ENCODE measurements around the gene CNTNAP2.

CNTNAP2 gene

DNA sequence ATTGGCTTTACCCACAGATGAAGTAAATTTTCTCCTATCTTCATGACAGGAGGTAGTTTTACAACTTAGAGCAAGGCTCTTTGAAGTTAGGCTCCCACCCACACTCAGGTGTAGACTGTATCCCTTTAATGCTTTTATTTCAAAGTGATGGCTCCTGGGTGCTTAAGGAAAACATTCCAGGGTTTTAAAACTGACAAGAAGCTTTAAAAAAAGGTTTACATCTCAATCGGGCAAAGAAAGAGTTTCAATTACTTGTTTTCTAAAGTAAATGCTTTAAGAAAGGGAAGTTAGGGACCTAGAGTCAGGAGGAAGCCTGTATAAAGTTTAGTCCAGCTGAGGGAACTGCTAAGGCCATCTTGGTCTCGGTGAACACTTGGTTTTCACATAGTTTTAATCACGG lies 1320.1 kb downstream of the CNTNAP2 start:
- Histone ChIP-seq H3F3A (ENCODE audit: insufficient read depth) (no peaks in the 10 kb centered on the region), H3K4me3 (ENCODE audit: insufficient read depth, low read length, poor library complexity, severe bottlenecking) (no peak overlapping the region), H3K27ac (ENCODE audit: low read depth, low read length) (no peak overlapping the region), H3K9ac (ENCODE audit: low read length) (no peak overlapping the region), H3K79me2 (ENCODE audit: insufficient read depth, low read length) (no peaks in the 10 kb centered on the region), H3K36me3 (ENCODE audit: low read length) (no peaks in the 10 kb centered on the region), H3K4me2 (ENCODE audit: low read depth, low read length, poor library complexity, severe bottlenecking) (no peak overlapping the region), H3K9me2 (replicated peaks; ENCODE audit: insufficient read depth, low read length) (no peaks in the 10 kb centered on the region), H3K27me3 (ENCODE audit: low read length) (no peaks in the 10 kb centered on the region), H4K20me1 (ENCODE audit: low read depth, low read length) (no peaks in the 10 kb centered on the region), H2AFZ (ENCODE audit: low read depth, low read length, severe bottlenecking) (no peak overlapping the region), H3K9me3 (ENCODE audit: insufficient read depth, low read length) (no peaks in the 10 kb centered on the region)
- TF ChIP-seq CTCF (IDR thresholded peaks at IDR 0.05; ENCODE audit: insufficient read depth, low read length, poor library complexity, severe bottlenecking) (no peak), EZH2phosphoT487 (conservative IDR thresholded peaks at IDR 0.05; ENCODE audit: low read length) (no peak)

- Histone ChIP-seq H3K4me2 (ENCODE audit: low read depth, low read length, poor library complexity, severe bottlenecking) (no peak overlapping the region), H3K36me3 (ENCODE audit: low read length) (no peaks in the 10 kb centered on the region), H3K9me2 (replicated peaks; ENCODE audit: insufficient read depth, low read length) (no peaks in the 10 kb centered on the region), H3F3A (ENCODE audit: insufficient read depth) (no peaks in the 10 kb centered on the region), H3K27me3 (ENCODE audit: low read length) (no peaks in the 10 kb centered on the region), H3K9ac (ENCODE audit: low read length) (no peak overlapping the region), H2AFZ (ENCODE audit: low read depth, low read length, severe bottlenecking) (no peak overlapping the region), H3K4me3 (ENCODE audit: insufficient read depth, low read length, poor library complexity, severe bottlenecking) (no peak overlapping the region), H3K79me2 (ENCODE audit: insufficient read depth, low read length) (no peaks in the 10 kb centered on the region), H3K9me3 (ENCODE audit: insufficient read depth, low read length) (no peaks in the 10 kb centered on the region), H3K27ac (ENCODE audit: low read depth, low read length) (no peak overlapping the region), H4K20me1 (ENCODE audit: low read depth, low read length) (no peaks in the 10 kb centered on the region)
- no peak for TF ChIP-seq EZH2phosphoT487 (conservative IDR thresholded peaks at IDR 0.05; ENCODE audit: low read length)
- no peak for TF ChIP-seq CTCF (IDR thresholded peaks at IDR 0.05; ENCODE audit: insufficient read depth, low read length, poor library complexity, severe bottlenecking)
Observed at GRCh38 chr7:147438216-147438615, 1321.6 kb downstream of the CNTNAP2 start.

GRCh38 chr7:147443942-147444341 lies 1327.3 kb downstream of the CNTNAP2 start:
- Histone ChIP-seq H3K27me3 (ENCODE audit: low read length) (no peaks in the 10 kb centered on the region), H3K36me3 (ENCODE audit: low read length) (no peaks in the 10 kb centered on the region), H3K4me3 (ENCODE audit: insufficient read depth, low read length, poor library complexity, severe bottlenecking) (no peak overlapping the region), H3K9ac (ENCODE audit: low read length) (no peak overlapping the region), H3K27ac (ENCODE audit: low read depth, low read length) (no peak overlapping the region), H2AFZ (ENCODE audit: low read depth, low read length, severe bottlenecking) (no peak overlapping the region), H4K20me1 (ENCODE audit: low read depth, low read length) (no peaks in the 10 kb centered on the region), H3K79me2 (ENCODE audit: insufficient read depth, low read length) (no peaks in the 10 kb centered on the region), H3F3A (ENCODE audit: insufficient read depth) (no peaks in the 10 kb centered on the region), H3K4me2 (ENCODE audit: low read depth, low read length, poor library complexity, severe bottlenecking) (no peak overlapping the region), H3K9me3 (ENCODE audit: insufficient read depth, low read length) (no peaks in the 10 kb centered on the region), H3K9me2 (replicated peaks; ENCODE audit: insufficient read depth, low read length) (no peaks in the 10 kb centered on the region)
- TF ChIP-seq CTCF (IDR thresholded peaks at IDR 0.05; ENCODE audit: insufficient read depth, low read length, poor library complexity, severe bottlenecking) (no peak), EZH2phosphoT487 (conservative IDR thresholded peaks at IDR 0.05; ENCODE audit: low read length) (no peak)
